Measurements from ENCODE around the gene CD300LD.
"Not testable (repeated sequence)": the region's sequence is repeated elsewhere in the genome, so short reads cannot be mapped to it uniquely, and the experiment has no call there.

Gene CD300LD

DNA sequence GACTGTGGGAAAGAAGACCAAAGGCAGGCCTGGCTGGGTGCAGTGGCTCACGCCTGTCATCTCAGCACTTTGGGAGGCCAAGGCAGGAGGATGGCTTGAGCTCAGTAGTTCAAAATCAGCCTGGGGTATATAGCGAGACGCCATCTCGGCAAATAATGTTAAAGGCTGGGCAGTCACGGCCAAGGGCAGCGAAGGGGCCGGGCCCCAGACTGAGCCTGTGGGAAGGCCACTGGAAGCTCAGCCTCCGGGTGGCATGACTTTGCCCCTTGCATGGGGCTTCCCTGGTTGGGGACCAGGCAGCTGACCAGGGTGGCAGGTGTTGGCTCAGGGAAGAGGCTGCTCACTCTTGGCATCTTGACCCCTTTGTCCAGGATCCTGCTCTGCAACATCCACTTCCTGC lies 14.0 kb upstream of the CD300LD start:
- no peak for DNase-seq (ENCODE audit: low spot score)

DNA sequence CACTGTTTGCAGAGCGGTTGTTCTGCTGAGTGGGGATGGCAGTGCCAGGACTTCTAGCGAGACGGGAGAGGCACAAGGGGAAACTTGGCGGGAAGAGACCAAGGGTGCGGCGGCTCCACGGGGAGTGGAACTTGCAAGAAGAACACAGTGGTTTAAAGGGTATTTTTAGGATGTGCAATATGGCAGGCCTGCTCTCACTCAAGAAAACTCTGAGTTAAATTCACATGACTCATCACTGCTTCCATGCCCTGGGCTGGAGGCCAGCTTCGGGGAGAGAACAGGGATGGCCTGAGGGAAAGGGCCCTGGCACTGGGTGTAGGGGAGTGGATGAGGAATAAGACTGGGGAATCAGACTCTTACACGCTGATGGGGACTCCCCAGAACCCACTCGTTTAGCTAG lies 13.3 kb upstream of the CD300LD start:
- DNase-seq (ENCODE audit: low spot score) = no peak

DNA sequence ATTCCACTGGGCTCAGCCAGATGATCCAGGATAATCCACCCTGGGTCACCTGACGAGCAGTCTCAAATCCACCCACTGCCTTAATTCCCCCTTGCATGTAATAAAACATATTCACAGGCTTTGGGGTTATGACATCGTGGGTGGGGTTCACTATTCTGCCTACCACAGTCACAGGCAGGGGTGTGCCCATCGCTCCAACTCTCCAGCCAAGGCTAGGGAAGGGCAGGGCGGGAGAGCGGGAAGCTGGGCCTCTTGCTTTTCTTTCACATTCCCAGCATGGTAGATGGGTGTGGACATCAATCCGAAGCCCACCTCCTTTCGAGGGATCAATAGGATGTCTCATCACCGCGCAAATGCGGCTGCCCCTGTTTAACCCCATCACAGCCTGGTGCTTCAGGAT lies 12.7 kb upstream of the CD300LD start:
- DNase-seq (ENCODE audit: low spot score) = no peak

DNA sequence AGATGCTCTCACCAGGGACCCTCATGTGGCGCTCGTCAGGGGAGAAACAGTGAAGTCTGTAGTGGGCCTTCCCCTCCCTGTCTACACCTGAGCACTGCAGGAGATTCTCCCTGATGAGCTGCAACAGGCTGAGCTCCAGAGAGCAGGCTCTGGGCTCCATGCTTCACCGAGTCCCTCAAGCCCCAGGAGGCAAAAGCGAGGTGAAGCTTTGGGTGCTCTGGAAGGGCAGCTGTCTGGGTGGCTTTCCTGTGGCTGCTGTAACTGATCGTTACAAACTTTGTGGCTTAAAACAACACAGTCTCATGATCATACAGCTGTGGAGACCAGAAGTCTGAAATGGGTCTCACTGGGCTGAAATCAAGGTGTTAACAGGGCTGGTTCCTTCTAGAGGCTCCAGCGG lies 12.1 kb upstream of the CD300LD start:
- no peak for DNase-seq (ENCODE audit: low spot score)

DNA sequence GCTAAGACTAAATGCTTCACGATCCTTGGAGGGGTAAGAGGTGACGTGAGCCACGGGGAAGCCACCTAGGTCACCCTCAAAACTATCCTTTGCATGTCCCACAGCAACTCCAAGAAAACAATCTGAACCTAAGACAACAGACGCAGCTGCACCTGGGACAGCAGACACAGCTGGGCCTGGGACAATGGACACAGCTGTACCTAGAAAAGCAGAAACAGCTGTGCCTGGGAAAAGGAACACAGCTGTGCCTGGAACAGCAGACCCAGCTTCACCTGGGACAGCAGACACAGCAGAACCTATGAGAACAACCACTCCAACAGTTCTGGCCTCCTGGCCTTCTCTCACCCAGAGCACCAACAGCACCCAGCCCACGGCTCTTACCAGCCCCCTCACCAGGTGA lies 11.7 kb upstream of the CD300LD start:
- DNase-seq (ENCODE audit: low spot score) = no peak

DNA sequence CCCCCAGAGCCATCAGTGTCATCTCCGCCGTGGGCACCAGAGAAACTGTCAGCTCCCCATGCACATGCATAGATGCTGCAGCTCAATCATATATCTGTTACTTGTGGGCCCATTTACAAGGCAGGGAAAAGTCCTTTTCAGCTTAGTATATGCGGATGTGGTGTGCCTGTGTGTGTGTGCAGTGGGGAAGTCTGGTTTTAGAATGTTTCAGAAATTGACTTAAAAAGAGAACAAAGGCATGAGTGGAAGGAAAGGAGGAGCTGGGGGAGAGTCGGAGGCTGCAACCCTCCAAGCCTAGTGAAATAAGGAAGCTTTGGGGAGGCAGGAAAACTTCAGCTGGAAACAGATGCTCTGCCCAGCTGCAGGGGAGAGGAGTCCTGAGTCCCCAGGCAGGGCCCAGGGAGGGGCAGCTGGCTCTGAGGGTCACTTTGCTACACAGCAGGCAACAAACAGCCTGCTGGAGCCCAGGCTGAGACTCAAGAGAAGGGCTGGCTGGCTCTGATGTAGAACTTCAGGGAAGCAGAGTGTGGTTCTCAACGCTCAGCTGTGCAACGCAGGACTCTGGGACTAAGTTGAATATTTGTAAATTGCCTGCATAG lies 11.1 kb upstream of the CD300LD start:
- DNase-seq (ENCODE audit: low spot score) = no peak

DNA sequence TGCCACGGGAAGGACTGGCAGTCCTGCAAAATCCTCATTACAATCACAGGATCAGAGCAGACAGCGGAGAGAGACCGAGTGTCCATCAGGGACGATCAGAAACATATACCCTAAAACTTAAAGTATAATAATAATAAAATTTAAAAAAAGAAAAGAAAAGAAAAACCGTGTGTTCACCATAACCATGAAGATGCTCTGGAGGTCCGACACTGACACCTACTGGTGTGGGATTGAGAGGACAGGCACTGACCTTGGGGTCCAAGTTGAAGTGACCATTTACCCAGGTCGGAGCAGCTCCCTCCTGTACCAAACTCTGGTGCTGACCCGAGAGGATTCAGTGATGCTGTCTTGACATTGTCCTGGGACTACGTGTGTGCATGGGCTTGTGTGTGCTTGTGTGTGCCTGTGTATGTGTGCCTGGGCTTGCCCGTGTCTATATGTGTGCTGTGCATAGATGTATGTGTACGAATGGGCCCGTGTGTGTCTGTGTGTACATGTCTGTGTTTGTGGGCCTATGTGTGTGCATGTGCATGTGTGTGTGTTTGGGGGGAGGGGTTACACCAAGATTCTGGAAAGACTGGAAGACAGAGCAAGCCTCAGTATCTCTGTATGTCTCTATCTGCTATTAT lies 10.0 kb upstream of the CD300LD start:
- DNase-seq (ENCODE audit: low spot score) = peak; percentile 10

DNA sequence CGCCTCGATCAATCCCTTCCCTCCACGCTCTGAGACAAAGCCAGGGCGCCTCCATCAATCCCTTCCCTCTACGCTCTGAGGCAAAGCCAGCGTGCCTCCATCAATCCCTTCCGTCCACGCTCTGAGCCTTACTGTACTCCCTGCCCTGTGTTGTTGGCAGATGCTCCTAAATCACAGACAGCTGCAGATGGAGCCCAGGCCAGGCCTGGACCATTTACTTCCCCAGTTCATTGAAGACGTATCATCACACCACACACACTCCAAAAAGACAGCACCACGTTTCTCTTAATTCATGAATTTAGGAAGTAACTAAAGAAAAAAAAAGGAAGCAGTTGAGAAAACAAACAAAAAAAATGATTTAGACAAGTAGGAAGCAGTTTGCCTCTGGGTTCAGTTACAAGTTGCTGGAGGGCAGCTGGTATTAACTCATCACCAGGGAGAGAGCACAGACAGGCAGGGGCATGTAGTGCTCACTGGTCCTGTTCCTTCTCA lies 7.4 kb upstream of the CD300LD start:
- DNase-seq (ENCODE audit: low spot score) = no peak

DNA sequence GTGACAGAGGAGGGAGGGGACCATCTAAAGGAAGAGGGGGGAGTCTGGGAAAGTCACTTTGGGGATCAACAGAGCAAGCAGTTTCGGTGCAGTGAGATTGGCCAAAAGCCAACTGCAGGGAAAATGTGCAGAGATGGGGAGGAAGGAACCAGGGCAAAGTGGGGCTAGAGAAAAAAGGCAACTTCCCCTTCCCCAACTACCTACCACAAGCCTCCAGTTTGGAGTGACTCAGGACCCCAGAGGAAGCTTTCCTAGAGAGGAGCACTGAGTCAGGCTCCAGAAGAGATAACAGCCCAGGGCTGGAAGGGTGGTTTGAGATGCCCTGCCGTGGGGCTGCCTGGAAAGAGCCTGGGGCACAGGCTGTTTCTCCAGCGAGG lies 6.9 kb upstream of the CD300LD start:
- no peak for DNase-seq (ENCODE audit: low spot score)

DNA sequence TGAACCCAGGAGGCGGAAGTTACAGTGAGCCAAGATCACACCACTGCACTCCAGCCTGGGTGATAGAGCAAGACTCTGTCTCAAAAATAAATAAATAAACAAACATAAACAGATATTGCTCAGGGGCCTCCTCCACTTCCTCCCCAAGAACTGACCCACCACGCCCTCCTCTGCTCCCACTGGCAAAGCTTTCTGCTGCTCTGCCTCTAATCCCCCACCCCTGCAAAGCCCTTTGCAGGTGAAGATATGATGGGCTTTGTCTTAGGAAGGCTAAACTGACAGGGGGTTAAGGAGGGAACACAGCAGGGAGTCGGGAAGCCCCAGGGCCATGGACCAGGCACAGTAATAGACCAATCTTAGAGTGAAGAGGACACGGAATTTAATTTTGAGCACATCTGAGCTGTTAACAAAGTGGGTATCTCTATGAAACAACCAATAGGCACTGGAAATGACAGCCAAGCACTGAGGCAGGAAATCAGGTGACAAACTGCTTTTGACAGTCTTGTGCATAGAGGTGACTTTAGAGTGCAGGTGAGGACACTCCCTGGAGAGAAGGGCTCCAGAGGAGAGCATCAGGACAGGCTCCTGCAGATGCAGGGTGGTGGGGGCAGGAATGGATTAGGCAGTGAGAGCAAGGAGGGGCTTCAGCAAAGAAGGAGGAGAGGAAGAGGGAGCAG lies 6.4 kb upstream of the CD300LD start:
- no peak for DNase-seq (ENCODE audit: low spot score)

DNA sequence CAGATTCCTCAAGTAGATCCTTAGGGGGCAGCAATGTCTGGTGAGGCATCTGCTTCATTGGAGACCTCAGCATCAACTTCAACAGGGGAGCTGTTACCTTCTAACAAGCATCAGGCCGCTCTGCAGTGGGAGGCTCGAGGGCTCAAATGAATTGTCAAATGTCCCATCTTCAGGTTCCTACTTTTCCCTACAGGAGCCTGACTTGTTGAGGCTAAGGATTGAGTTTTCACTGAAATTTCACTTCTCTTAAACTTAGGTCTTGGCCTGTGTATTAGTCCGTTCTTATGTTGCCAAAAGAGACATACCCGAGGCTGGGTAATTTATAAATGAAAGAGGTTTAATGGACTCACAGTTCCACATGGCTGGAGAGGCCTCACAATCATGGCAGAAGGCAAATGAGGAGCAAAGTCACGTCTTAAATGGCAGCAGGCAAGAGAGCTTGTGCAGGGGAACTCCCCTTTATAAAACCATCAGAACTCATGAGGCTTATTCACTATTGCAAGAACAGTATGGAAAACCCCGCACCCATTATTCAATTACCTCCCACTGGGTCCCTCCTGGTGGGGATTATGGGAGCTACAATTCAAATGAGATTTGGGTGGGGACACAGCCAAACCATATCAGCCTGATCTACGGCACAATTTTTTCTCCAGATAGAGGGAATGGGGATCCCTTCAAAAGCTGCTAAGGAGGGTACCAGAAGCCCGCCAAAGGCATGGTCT lies 5.1 kb upstream of the CD300LD start:
- no peak for DNase-seq (ENCODE audit: low spot score)

DNA sequence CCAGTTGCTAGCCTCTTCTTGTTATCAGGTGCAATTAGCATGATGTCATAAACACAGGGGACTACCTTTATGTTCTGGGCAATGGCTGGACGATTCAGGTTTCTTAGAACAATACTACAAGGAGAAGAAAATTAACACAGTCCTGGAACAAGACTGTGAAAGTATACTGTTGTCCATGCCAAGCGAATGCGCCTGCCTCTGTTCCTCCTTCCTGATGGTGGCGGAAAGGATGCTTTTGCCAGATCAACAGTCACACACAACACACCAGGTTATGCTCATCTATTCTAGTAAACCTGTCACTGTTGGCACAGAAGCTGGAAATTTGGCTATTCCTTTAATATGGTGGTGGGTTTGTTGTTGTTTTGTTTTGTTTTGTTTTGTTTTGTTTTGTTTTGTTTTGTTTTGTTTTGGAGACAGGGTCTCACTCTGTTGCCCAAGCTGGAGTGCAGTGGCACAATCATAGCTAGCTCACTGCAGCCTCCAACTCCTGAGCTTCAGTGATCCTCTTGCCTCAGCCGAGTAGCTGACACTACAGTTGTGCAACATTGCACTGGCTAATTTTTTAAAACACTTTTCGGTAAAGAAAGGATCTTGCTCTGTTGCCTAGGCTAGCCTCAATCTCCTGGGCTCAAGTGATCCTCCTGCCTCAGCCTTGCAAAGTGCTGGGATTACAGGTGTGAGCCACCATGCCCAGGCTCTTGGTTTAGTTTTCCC lies 3.1 kb upstream of the CD300LD start:
- DNase-seq (ENCODE audit: low spot score) = no peak

DNA sequence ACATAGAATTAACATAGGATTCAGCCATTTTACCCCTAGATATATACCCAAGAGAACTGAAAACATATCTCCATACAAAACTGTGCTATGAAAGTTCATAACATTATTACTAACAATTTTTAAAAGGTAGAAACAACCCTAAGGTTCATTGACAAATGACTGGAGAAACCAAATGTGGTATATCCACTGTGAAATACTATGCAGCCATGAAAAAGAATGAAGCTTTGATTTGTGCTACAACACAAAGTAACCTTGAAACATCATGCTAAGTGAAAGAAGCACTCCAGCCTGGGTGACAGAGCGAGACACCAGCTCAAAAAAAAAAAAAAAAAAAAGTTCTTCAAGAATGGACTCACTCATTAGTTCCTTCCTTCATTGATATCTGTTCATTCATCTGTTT lies 580 bp downstream of the CD300LD start:
- DNase-seq (ENCODE audit: low spot score) = no peak

DNA sequence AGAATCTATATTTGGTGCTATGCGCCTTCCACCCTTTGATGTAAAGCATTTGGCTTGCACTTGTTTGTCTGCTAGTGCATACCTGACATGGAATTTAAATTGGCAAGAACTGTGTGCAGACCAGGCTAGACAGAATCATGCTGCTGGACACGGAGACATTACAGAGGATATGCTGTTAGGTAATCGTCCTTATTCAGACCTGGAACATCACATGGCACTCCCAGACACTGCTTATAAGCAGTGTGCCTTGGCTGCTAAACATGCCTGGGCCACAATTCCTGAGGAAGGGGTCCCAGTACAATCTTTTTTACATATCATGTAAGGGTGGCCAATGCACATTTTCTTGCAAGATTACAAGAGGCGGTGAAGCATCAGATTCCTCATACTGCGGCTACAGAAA lies 6.4 kb downstream of the CD300LD start:
- DNase-seq (ENCODE audit: low spot score) = no peak

DNA sequence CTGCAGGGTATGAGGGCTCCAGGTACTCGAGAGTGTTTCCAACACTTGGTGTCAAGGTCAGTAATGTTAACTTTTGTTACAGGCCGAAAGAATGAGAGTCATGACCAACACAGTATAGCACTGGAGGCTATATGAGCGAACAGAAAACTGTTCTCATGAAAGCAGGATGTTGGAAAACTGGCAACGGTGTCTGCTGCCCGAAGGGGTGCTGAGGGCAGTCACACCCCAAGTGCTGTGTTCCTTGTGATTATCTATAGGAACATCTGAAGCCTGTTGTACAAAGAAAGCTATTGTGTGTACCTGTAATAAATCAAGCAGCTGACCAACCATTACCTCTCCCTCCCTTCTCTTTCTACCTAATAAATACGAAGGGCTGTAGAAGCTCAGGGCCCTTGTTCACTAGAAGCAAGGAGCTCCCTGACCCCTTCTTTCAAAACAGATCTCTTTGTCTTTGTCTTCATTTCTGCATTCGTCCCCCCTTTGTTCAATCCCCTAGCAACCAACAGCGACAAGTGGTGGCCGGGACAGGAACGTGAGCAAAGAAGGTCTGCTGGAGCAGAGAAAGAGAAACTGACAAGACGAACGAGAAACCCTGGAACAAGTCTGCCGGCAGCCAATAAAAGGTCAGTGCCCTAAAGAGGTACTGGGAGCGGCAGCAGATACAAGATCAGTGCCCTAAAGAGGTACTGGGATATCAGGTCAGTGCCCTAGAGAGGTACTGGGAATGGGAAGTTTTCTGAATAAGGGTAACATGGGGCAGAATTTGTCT lies 7.6 kb downstream of the CD300LD start:
- no peak for DNase-seq (ENCODE audit: low spot score)

DNA sequence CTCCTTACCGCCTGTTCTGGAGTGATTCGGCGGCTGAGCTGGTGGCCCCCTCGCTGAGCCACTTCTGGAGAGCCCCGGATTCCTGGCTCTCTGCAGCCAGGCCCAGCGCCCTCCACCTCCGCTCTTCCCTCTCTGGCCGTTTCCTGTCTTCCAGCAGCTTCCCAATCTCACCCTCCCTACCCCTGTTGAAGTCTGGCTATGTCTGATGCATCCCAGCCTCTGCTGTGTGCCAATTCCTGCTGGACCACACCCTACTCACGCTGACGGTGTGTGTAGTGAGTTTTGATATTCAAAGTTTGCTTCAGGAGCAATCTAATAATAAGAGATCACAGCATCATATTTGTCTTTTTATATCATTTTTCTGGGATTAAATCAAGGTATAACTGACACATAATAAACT lies 9.4 kb downstream of the CD300LD start:
- DNase-seq (ENCODE audit: low spot score) = no peak

DNA sequence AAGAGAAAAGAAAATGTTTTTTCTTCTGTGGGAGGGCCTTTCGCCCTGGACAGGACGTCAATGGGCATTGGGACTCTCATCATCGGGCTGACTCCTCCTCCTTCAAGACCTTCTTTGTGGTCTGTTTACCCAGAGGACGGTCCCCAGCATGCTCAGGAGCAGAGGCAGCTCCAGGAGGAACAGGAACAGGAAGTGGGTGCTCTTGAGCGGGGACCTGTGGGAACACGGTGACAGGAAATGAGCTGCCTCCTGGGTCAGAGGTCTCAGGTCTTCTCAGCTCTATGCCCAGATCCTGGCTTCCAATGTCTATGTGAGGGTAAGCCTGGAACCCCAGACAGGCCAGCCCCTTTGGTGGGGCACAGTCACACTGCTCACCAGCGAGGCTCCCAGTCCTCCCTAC lies 12.2 kb downstream of the CD300LD start:
- DNase-seq (ENCODE audit: low spot score) = no peak

DNA sequence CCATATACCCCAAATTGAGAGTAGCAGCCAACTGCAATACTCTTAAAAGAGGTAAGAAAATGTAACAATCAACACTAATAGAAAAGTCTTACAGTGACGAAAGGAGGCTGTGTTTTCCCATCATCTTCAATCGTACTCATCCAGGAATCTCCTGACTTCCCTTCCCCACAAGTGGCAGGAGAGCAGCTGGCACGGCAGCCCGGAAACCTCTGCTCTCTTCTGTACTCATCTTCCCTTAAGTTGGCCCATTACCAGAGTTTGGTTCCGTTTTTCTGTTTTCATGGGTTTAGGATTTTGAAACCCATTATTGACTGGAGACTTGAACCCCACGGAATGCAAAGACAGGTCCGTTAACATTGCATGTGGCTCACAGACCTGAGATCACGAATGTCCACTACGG lies 13.1 kb downstream of the CD300LD start:
- DNase-seq (ENCODE audit: low spot score) = no peak

DNA sequence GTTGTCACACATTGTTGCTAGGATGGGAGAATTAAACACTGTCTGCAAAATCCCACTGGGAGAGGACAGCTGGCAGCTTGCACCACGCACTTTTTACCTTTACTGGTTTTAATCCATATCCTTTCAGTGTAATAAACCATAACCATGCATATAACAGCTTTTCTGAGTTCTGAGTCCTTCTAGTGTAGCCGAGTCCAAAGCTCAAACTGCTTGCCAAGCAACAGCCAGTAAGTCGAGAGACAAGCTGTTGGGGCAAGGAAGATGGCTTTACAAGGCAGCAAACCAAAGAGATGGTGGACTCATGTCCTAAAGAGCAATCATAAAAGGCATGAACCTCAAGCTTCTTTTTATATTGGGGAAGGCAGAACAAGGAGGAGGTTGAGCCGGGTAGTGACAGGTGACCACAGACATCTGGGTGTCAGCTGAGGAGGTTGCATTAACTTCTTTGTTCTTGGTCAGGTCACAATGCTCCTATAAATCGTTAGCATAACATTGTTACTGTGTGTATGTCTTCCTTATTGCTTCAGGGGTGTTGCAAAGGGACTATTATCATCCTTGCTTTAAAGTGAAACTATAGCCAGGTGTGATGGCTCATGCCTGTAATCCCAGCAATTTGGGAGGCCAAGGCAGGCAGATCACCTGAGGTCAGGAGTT lies 17.5 kb downstream of the CD300LD start:
- no peak for DNase-seq (ENCODE audit: low spot score)

DNA sequence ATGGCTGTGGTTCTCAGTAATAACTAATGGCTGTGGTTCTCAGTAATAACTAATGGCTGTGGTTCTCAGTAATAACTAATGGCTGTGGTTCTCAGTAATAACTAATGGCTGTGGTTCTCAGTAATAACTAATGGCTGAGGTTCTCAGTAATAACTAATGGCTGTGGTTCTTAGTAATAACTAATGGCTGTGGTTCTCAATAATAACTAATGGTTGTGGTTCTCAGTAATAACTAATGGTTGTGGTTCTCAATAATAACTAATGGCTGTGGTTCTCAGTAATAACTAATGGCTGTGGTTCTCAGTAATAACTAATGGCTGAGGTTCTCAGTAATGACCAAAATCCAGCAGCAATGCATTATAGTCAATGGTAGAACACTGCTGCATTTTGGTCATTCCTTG lies 18.4 kb downstream of the CD300LD start:
- DNase-seq (ENCODE audit: low spot score) = not testable (repeated sequence)

DNA sequence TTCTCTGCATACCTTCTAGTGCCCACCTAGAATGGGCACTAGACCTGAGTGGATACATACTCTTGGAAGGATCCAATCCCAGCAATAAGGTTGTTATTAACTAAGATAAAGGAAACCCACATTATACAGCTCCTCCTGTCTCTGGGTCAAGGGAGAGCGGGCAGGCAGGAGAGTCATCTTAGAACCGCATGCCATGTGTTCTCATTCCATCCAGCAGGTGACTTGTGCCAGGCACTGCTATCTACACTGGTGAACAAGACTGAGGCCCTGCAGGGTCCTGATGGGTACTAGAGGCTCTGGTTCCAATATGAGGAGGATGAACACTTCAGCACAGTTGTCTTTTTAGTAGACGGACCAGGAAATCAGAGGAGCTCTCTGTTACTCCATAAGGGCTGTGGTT lies 18.9 kb downstream of the CD300LD start:
- DNase-seq (ENCODE audit: low spot score) = no peak
